GM10266 (cell line): ENCODE data around the gene MAP3K2.

Source experiments
- DNase-seq: peaks from one replicate; pipeline ENCODE4 v3.0.0; 2012; ENCODE audit errors: extremely low spot score
- CTCF ChIP-seq: IDR thresholded peaks from 2 replicates; pipeline ENCODE4 v1.5.1; 2012; ENCODE audit warnings: mild to moderate bottlenecking, low read depth; ENCODE audit not compliant: control insufficient read depth, insufficient read depth; ENCODE audit errors: missing control alignments

Gene MAP3K2

GRCh38 chr2:127277028-127277427 lies 110.7 kb downstream of the MAP3K2 start:
- no peak for TF ChIP-seq CTCF
- DNase-seq: no peak

GRCh38 chr2:127275789-127276188 lies 112.0 kb downstream of the MAP3K2 start:
- TF ChIP-seq CTCF: no peak
- no peak for DNase-seq

- DNase-seq: no peak
- no peak for TF ChIP-seq CTCF
These were observed 112.4 kb downstream of the MAP3K2 start for GRCh38 chr2:127275356-127275755.

- no peak for DNase-seq
- TF ChIP-seq CTCF: peak; percentile 14
These were observed 117.1 kb downstream of the MAP3K2 start for GRCh38 chr2:127270663-127271062.

- TF ChIP-seq CTCF: no peak
- no peak for DNase-seq
These were observed 125.9 kb downstream of the MAP3K2 start for GRCh38 chr2:127261804-127262406.

GRCh38 chr2:127259355-127259754 lies 128.4 kb downstream of the MAP3K2 start:
- no peak for DNase-seq

GRCh38 chr2:127256866-127257265 lies 130.9 kb downstream of the MAP3K2 start:
- no peak for TF ChIP-seq CTCF
- DNase-seq: no peak

More at GRCh38 chr2:127259355-127259754, 128.4 kb downstream of the MAP3K2 start:
- no peak for TF ChIP-seq CTCF
